Keratinocyte (primary cell): ENCODE data around the gene CCDC27. TPM values are rescaled to one million over a fixed set of nuclear protein-coding genes. Genes with fewer than 3 reads are reported as not detected.

ENCODE experiments used
- DNase-seq: peaks from one replicate; pipeline ENCODE4 v3.0.0-alpha.2; 2011; ENCODE audit warnings: low read depth, missing footprints, low spot score
- FAIRE-seq: peaks from 2 replicates; lab custom pipeline; 2011; peaks lifted over from hg19 to GRCh38; lab: Jason Lieb, UNC
- H2AFZ ChIP-seq: 2 replicates; pipeline ENCODE4 v1.6.0; 2012; ENCODE audit warnings: low read length, control low read depth, inconsistent platforms; ENCODE audit not compliant: control insufficient read depth
- H3K27ac ChIP-seq: 2 replicates; pipeline ENCODE4 v1.5.1; 2011; ENCODE audit warnings: low read length; ENCODE audit not compliant: control insufficient read depth, insufficient read depth
- H3K27me3 ChIP-seq: 3 replicates; pipeline ENCODE4 v1.6.0; 2011; ENCODE audit warnings: low read length; ENCODE audit not compliant: control insufficient read depth, insufficient read depth; ENCODE audit errors: extremely low read depth
- H3K36me3 ChIP-seq, 2 experiments: 2 replicates in 1 of 2; 3 replicates in 1 of 2; pipeline ENCODE4 v1.5.1; 2011; ENCODE audit warnings: low read length in 2 of 2, mild to moderate bottlenecking in 1 of 2; ENCODE audit not compliant: control insufficient read depth in 2 of 2, insufficient read depth in 2 of 2; ENCODE audit errors: extremely low read depth in 1 of 2
- H3K4me1 ChIP-seq: 3 replicates; pipeline ENCODE4 v1.5.1; 2011; ENCODE audit warnings: low read length; ENCODE audit not compliant: control insufficient read depth, insufficient read depth; ENCODE audit errors: extremely low read depth
- H3K4me2 ChIP-seq: 3 replicates; pipeline ENCODE4 v1.6.0; 2011; ENCODE audit warnings: low read depth, low read length; ENCODE audit not compliant: control insufficient read depth, insufficient read depth; ENCODE audit errors: extremely low read depth
- H3K4me3 ChIP-seq, 3 experiments: fragments of 200-600 bp in 1 of 3; sonication (generic) in 1 of 3; 2 replicates in 2 of 3; 3 replicates in 1 of 3; pipeline ENCODE4 v1.5.1; 2011 to 2016; ENCODE audit warnings: low read length in 3 of 3, mild to moderate bottlenecking in 3 of 3, control low read depth in 2 of 3, inconsistent platforms in 1 of 3, low read depth in 1 of 3, mixed read lengths in 1 of 3, mixed run types in 1 of 3, moderate library complexity in 1 of 3; ENCODE audit not compliant: control insufficient read depth in 2 of 3, insufficient read depth in 2 of 3; ENCODE audit errors: extremely low read depth in 1 of 3
- H3K79me2 ChIP-seq: 2 replicates; pipeline ENCODE4 v1.6.0; 2012; ENCODE audit warnings: low read length; ENCODE audit not compliant: control insufficient read depth, insufficient read depth
- H3K9ac ChIP-seq: 3 replicates; pipeline ENCODE4 v1.6.0; 2011; ENCODE audit warnings: low read length; ENCODE audit not compliant: control insufficient read depth, insufficient read depth; ENCODE audit errors: extremely low read depth
- H3K9me1 ChIP-seq: 3 replicates; pipeline ENCODE4 v1.6.0; 2011; ENCODE audit warnings: low read length; ENCODE audit not compliant: control insufficient read depth, insufficient read depth; ENCODE audit errors: extremely low read depth
- H3K9me3 ChIP-seq: 2 replicates; pipeline ENCODE4 v1.5.1; 2012; ENCODE audit warnings: low read depth, low read length; ENCODE audit not compliant: control insufficient read depth
- H4K20me1 ChIP-seq: 3 replicates; pipeline ENCODE4 v1.6.0; 2011; ENCODE audit warnings: low read length; ENCODE audit not compliant: control insufficient read depth, insufficient read depth; ENCODE audit errors: extremely low read depth
- CTCF ChIP-seq, 3 experiments: IDR thresholded peaks in 1 of 3; conservative IDR thresholded peaks in 1 of 3; optimal IDR thresholded peaks in 1 of 3; 2 replicates in 2 of 3; 3 replicates in 1 of 3; pipeline versions ENCODE3 to v1.5.1; 2011; ENCODE audit warnings: low read length in 3 of 3, mild to moderate bottlenecking in 3 of 3, moderate library complexity in 2 of 3, control low read depth in 1 of 3, inconsistent platforms in 1 of 3; ENCODE audit not compliant: insufficient read depth in 2 of 3; ENCODE audit errors: extremely low read depth in 1 of 3
- EZH2 ChIP-seq: IDR thresholded peaks from one replicate; pipeline ENCODE4 v1.6.1; 2012; ENCODE audit warnings: inconsistent platforms, mild to moderate bottlenecking, low read length, moderate library complexity
- dilution Hi-C: fragments of 300-500 bp; cut with MboI; formaldehyde crosslinking; loops from one replicate; pipeline ENCODE4 v1.7.0; 2020; ENCODE audit warnings: low sequenced_read_pairs; ENCODE audit not compliant: extremely low pct_ligation_motif_present
- polyA plus RNA-seq, 5 experiments: library from polyadenylated mRNA; depleted of rRNA in 3 of 5; stranded (reverse) in 3 of 5; stranded (forward) in 1 of 5; unstranded in 1 of 5; fragments of >200 nt; gene quantifications; 1 replicate in 1 of 5; 2 replicates in 3 of 5; 3 replicates in 1 of 5; pipeline versions ENCODE4 v1.2.1 to v1.2.3, GENCODE V29; 2011 to 2012; ENCODE audit warnings: missing spikeins in 2 of 5, low read depth in 1 of 5, low replicate concordance in 1 of 5

Gene CCDC27
- polyA plus RNA-seq, 1 donor (not counting 4 experiments of a cell fraction or from before 2014, with no cell fraction given), result not detected

DNA sequence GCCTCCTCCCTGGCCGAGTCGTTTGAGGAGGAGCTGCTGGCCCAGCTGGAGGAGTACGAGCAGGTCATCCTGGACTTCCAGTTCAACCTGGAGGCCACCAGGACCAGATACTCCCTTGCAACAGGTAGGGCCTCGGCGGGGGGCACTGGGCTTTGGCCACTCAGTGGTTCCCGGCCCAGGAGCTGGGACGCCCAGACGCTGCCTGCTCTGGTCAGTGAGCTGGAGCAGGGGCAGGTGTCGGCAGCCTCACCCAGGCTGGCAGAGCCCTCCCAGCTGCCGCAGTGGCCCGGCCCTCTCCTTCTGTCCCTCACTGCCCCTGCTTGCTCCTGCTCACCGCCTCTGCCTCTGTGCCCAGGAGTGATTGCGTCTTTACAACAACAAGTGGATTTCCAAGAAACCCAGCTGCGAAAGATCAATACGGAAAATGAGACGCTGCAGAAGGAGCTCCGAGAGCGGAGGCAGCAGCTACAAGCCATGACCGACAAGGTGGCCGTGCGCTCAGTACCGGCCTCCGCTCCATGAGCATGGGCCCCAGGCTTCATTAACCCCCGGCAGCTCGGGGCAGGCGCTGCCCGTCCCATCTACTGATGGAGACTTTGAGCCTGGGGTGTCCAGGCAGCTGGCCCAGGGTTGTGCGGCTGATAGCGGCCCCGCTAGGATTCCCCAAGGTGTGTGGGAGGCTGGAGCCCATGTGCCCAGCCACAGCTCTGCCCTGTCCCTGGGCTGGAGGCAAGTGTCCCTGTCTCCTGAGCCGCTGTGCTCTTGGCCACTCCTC is 11.3 kb downstream of the CCDC27 start:
- no peak overlapping the region for H3K27ac ChIP-seq
- H2AFZ ChIP-seq, result no peak overlapping the region
- H3K4me2 ChIP-seq, result no peak overlapping the region
- DNase-seq (no peak), FAIRE-seq (no peak)
- no peaks in the 10 kb centered on the region for H3K36me3 ChIP-seq
- H3K79me2 ChIP-seq, result no peaks in the 10 kb centered on the region
- no peak overlapping the region for H3K9ac ChIP-seq
- H3K4me3 ChIP-seq, result no peak overlapping the region
- H3K9me3 ChIP-seq, result peaks cover 2% of the 10 kb centered on the region
- H3K27me3 ChIP-seq, result peaks cover 25% of the 10 kb centered on the region
- TF ChIP-seq EZH2 (no peak), CTCF (optimal IDR thresholded peaks at IDR 0.05 in 1 of 3, IDR thresholded peaks at IDR 0.05 in 1 of 3, conservative IDR thresholded peaks at IDR 0.05 in 1 of 3; ENCODE audit: extremely low read depth in 1 of 3, insufficient read depth in 2 of 3, low read length in 3 of 3) (no peak)
- no peaks in the 10 kb centered on the region for H3K4me1 ChIP-seq
- dilution Hi-C loops, result no loop called here
- no peaks in the 10 kb centered on the region for H3K9me1 ChIP-seq
- no peaks in the 10 kb centered on the region for H4K20me1 ChIP-seq

GRCh38 chr1:3767328-3767925 is 15.2 kb downstream of the CCDC27 start:
- FAIRE-seq, result no peak
- Histone ChIP-seq H3K4me1 (no peaks in the 10 kb centered on the region), H3K9me1 (no peaks in the 10 kb centered on the region), H3K27me3 (no peaks in the 10 kb centered on the region), H3K9ac (no peak overlapping the region), H3K4me3 (no peak overlapping the region), H4K20me1 (no peaks in the 10 kb centered on the region), H3K79me2 (no peaks in the 10 kb centered on the region), H3K27ac (no peak overlapping the region), H3K4me2 (no peak overlapping the region), H3K9me3 (no peaks in the 10 kb centered on the region), H2AFZ (no peak overlapping the region), H3K36me3 (no peaks in the 10 kb centered on the region)
- TF ChIP-seq CTCF (optimal IDR thresholded peaks at IDR 0.05 in 1 of 3, IDR thresholded peaks at IDR 0.05 in 1 of 3, conservative IDR thresholded peaks at IDR 0.05 in 1 of 3; ENCODE audit: extremely low read depth in 1 of 3, insufficient read depth in 2 of 3, low read length in 3 of 3) (no peak), EZH2 (no peak)
- no peak for DNase-seq
- dilution Hi-C loops, result no loop called here
